Measurements from ENCODE around the gene MZT1.
A peak's percentile ranks its signal among the peaks of the same experiment; 100 is the strongest.
"Not testable (repeated sequence)": the region's sequence is repeated elsewhere in the genome, so short reads cannot be mapped to it uniquely, and the experiment has no call there.

The MZT1 gene

GRCh38 chr13:72727417-72728289, at the start of gene MZT1, which contains the start of gene BORA:
TSS of gene MZT1 (minus strand) at chr13:72727629. CDS start at chr13:72727602, 27 bp downstream.
TSS of gene BORA (plus strand) at chr13:72727923. CDS start at chr13:72728941, 1,018 bp downstream.
- peak; percentile 81 for DNase-seq

GRCh38 chr13:72774019-72774418, 46.6 kb upstream of the MZT1 start:
- DNase-seq = no peak

GRCh38 chr13:72763411-72763810, 36.0 kb upstream of the MZT1 start:
- no peak for DNase-seq

- DNase-seq = no peak
Observed at GRCh38 chr13:72760189-72760588, 32.8 kb upstream of the MZT1 start.

GRCh38 chr13:72757792-72758535, 30.5 kb upstream of the MZT1 start:
- no peak for DNase-seq

GRCh38 chr13:72754111-72754510, 26.7 kb upstream of the MZT1 start:
- DNase-seq = no peak

- no peak for DNase-seq
Observed at GRCh38 chr13:72751220-72751619, 23.8 kb upstream of the MZT1 start.

GRCh38 chr13:72745260-72745659, 17.8 kb upstream of the MZT1 start:
- DNase-seq = no peak

- no peak for DNase-seq
Observed at GRCh38 chr13:72740015-72740414, 12.6 kb upstream of the MZT1 start.

- no peak for DNase-seq
Observed at GRCh38 chr13:72737033-72737432, 9.6 kb upstream of the MZT1 start.

- no peak for DNase-seq
Observed at GRCh38 chr13:72728290-72728605, 819 bp upstream of the MZT1 start.

- DNase-seq = peak; percentile 6
Observed at GRCh38 chr13:72726726-72727416, 558 bp downstream of the MZT1 start.

- DNase-seq = not testable (repeated sequence)
Observed at GRCh38 chr13:72726185-72726584, 1.2 kb downstream of the MZT1 start.

- DNase-seq = no peak
Observed at GRCh38 chr13:72716776-72717175, 10.7 kb downstream of the MZT1 start.

- DNase-seq = no peak
Observed at GRCh38 chr13:72700509-72700908, 26.9 kb downstream of the MZT1 start.

- DNase-seq = no peak
Observed at GRCh38 chr13:72698164-72698563, 29.3 kb downstream of the MZT1 start.

- no peak for DNase-seq
Observed at GRCh38 chr13:72696579-72696978, 30.9 kb downstream of the MZT1 start.

GRCh38 chr13:72694314-72694713, 33.1 kb downstream of the MZT1 start:
- DNase-seq = no peak

- DNase-seq = no peak
Observed at GRCh38 chr13:72693832-72694231, 33.6 kb downstream of the MZT1 start.

GRCh38 chr13:72692884-72693514, 34.4 kb downstream of the MZT1 start:
- no peak for DNase-seq

GRCh38 chr13:72689181-72689696, 38.2 kb downstream of the MZT1 start:
- DNase-seq = no peak

GRCh38 chr13:72686766-72687165, 40.7 kb downstream of the MZT1 start:
- no peak for DNase-seq

GRCh38 chr13:72680353-72680752, 47.1 kb downstream of the MZT1 start:
- no peak for DNase-seq
